Smooth muscle cell (in vitro differentiated cells): ENCODE measurements around the gene SLC4A3. TPM values are rescaled to one million over a fixed set of nuclear protein-coding genes. Genes with fewer than 3 reads are reported as not detected.
"Not testable (repeated sequence)": the region's sequence is repeated elsewhere in the genome, so short reads cannot be mapped to it uniquely, and the experiment has no call there.

Experiments
- DNase-seq: peaks from one replicate; lab custom pipeline; 2025; ENCODE audit not compliant: unreplicated experiment; lab: John Stamatoyannopoulos, UW
- H2AFZ ChIP-seq: fragments of 200-600 bp; sonication (generic); 2 replicates; pipeline ENCODE4 v1.6.0; 2016; ENCODE audit warnings: antibody characterized with exemption, low read depth, mild to moderate bottlenecking
- H3F3A ChIP-seq: fragments of 200-600 bp; sonication (generic); 2 replicates; pipeline ENCODE4 v1.6.0; 2017; ENCODE audit warnings: antibody characterized with exemption, low read depth
- H3K27ac ChIP-seq: fragments of 200-600 bp; sonication (generic); 2 replicates; pipeline ENCODE4 v1.5.1; 2016; ENCODE audit warnings: low read depth, mild to moderate bottlenecking
- H3K27me3 ChIP-seq: fragments of 200-600 bp; sonication (generic); 2 replicates; pipeline ENCODE4 v1.6.1; 2016; ENCODE audit warnings: low read depth, mild to moderate bottlenecking
- H3K36me3 ChIP-seq: fragments of 200-600 bp; sonication (generic); 2 replicates; pipeline ENCODE4 v1.5.1; 2016; ENCODE audit warnings: low read depth
- H3K4me1 ChIP-seq: fragments of 200-600 bp; sonication (generic); 2 replicates; pipeline ENCODE4 v1.5.1; 2016; ENCODE audit warnings: low read depth
- H3K4me2 ChIP-seq: fragments of 200-600 bp; sonication (generic); 2 replicates; pipeline ENCODE4 v1.6.0; 2016; ENCODE audit warnings: mild to moderate bottlenecking
- H3K4me3 ChIP-seq: fragments of 200-600 bp; sonication (generic); 2 replicates; pipeline ENCODE4 v1.5.1; 2016; ENCODE audit warnings: mild to moderate bottlenecking
- H3K79me2 ChIP-seq: fragments of 200-600 bp; sonication (generic); 2 replicates; pipeline ENCODE4 v1.6.0; 2016; ENCODE audit warnings: low read depth, mild to moderate bottlenecking
- H3K9ac ChIP-seq: fragments of 200-600 bp; sonication (generic); 2 replicates; pipeline ENCODE4 v1.6.0; 2016; ENCODE audit warnings: low read depth
- H3K9me3 ChIP-seq: fragments of 200-600 bp; sonication (generic); replicated peaks from 2 replicates; pipeline ENCODE4 v1.5.1; 2016; ENCODE audit warnings: low read depth
- H4K20me1 ChIP-seq: fragments of 200-600 bp; sonication (generic); 2 replicates; pipeline ENCODE4 v1.6.0; 2016; ENCODE audit warnings: low read depth
- CTCF ChIP-seq: fragments of 200-600 bp; sonication (generic); IDR thresholded peaks from 2 replicates; pipeline ENCODE4 v1.5.1; 2017; ENCODE audit warnings: borderline replicate concordance, mild to moderate bottlenecking, antibody characterized with exemption; ENCODE audit not compliant: insufficient read depth, poor library complexity, severe bottlenecking
- WGBS: methylation state at CpG from one replicate; pipeline ENCODE4 v1.1.7; 2016; ENCODE audit warnings: low lambda C conversion rate; 5-methylcytosine and 5-hydroxymethylcytosine counted together
- polyA plus RNA-seq: library from polyadenylated mRNA; unstranded; fragments of >200 nt; fragmentation: Nextera tagmentation; extraction: Ambion mirVana; gene quantifications from 2 replicates; pipeline ENCODE4 v1.2.1, GENCODE V29; 2016
- total RNA-seq: library from RNA; depleted of rRNA; stranded (reverse); fragments of >200 nt; gene quantifications from 2 replicates; pipeline ENCODE4 v1.2.3, GENCODE V29; 2014

The SLC4A3 gene
- total and polyA plus RNA-seq, 2 experiments from 2014 or later: 4.9 to 12.1 TPM

- Histone ChIP-seq H3K4me3 (no peak overlapping the region), H3K27ac (no peak overlapping the region), H4K20me1 (no peaks in the 10 kb centered on the region), H3K9me3 (no peaks in the 10 kb centered on the region), H3F3A (peaks cover 13% of the 10 kb centered on the region), H3K9ac (no peak overlapping the region), H3K4me2 (no peak overlapping the region), H2AFZ (no peak overlapping the region), H3K27me3 (no peaks in the 10 kb centered on the region), H3K36me3 (no peaks in the 10 kb centered on the region), H3K79me2 (no peaks in the 10 kb centered on the region), H3K4me1 (peaks cover 13% of the 10 kb centered on the region)
- DNase-seq: no peak
- TF ChIP-seq CTCF: no peak
- WGBS: 88% methylated on average over 3 of the region's 3 CpGs
Observed at GRCh38 chr2:219679041-219679440, 51.6 kb downstream of the SLC4A3 start.

- DNase-seq: no peak
- Histone ChIP-seq H2AFZ (no peak overlapping the region), H4K20me1 (no peaks in the 10 kb centered on the region), H3K4me3 (no peak overlapping the region), H3K36me3 (no peaks in the 10 kb centered on the region), H3K9ac (no peak overlapping the region), H3K4me1 (peaks cover 15% of the 10 kb centered on the region), H3K4me2 (no peak overlapping the region), H3K27me3 (no peaks in the 10 kb centered on the region), H3K27ac (no peak overlapping the region), H3K9me3 (no peaks in the 10 kb centered on the region), H3F3A (peaks cover 13% of the 10 kb centered on the region), H3K79me2 (no peaks in the 10 kb centered on the region)
- no peak for TF ChIP-seq CTCF
- WGBS: 100% methylated on average over 1 of the region's 1 CpG
Observed at GRCh38 chr2:219679571-219679970, 52.1 kb downstream of the SLC4A3 start.

GRCh38 chr2:219680958-219681693 lies 53.7 kb downstream of the SLC4A3 start:
- TF ChIP-seq CTCF: no peak

GRCh38 chr2:219681694-219682300 lies 54.4 kb downstream of the SLC4A3 start:
- 50% methylated on average over 6 of the region's 6 CpGs for WGBS
- no peak for DNase-seq
- no peak for TF ChIP-seq CTCF
- H3K4me3 ChIP-seq: no peak overlapping the region
- no peaks in the 10 kb centered on the region for H3K9me3 ChIP-seq
- peaks cover 29% of the 10 kb centered on the region for H3K4me1 ChIP-seq
- H3K36me3 ChIP-seq: no peaks in the 10 kb centered on the region
- no peak overlapping the region for H3K9ac ChIP-seq
- H2AFZ ChIP-seq: peak overlapping the region; percentile 59
- H4K20me1 ChIP-seq: no peaks in the 10 kb centered on the region
- H3K4me2 ChIP-seq: peak overlapping the region; percentile 11
- H3K79me2 ChIP-seq: no peaks in the 10 kb centered on the region
- peak overlapping the region; percentile 71 for H3K27ac ChIP-seq
- no peaks in the 10 kb centered on the region for H3K27me3 ChIP-seq
- H3F3A ChIP-seq: peaks cover 13% of the 10 kb centered on the region

More at GRCh38 chr2:219680958-219681693, 53.7 kb downstream of the SLC4A3 start:
- Histone ChIP-seq H3K27me3 (no peaks in the 10 kb centered on the region), H3K27ac (peak overlapping the region; percentile 71), H2AFZ (peak overlapping the region; percentile 59), H3K36me3 (no peaks in the 10 kb centered on the region), H3K4me3 (no peak overlapping the region), H3K79me2 (no peaks in the 10 kb centered on the region), H3K4me1 (peaks cover 28% of the 10 kb centered on the region), H4K20me1 (no peaks in the 10 kb centered on the region), H3K9ac (no peak overlapping the region), H3F3A (peaks cover 13% of the 10 kb centered on the region), H3K4me2 (peak overlapping the region; percentile 11), H3K9me3 (no peaks in the 10 kb centered on the region)
- 53% methylated on average over 4 of the region's 4 CpGs for WGBS
- no peak for DNase-seq

- H3K79me2 ChIP-seq, H2AFZ ChIP-seq: not testable (repeated sequence)
Observed at GRCh38 chr2:219683474-219683873, 56.0 kb downstream of the SLC4A3 start.

More at GRCh38 chr2:219683474-219683873, 56.0 kb downstream of the SLC4A3 start:
- Histone ChIP-seq H3F3A (peaks cover 17% of the 10 kb centered on the region), H3K4me1 (peaks cover 33% of the 10 kb centered on the region), H3K27ac (peak overlapping the region; percentile 85)
- DNase-seq, H3K36me3 ChIP-seq, H4K20me1 ChIP-seq, H3K4me3 ChIP-seq, H3K9ac ChIP-seq, H3K9me3 ChIP-seq, H3K27me3 ChIP-seq, H3K4me2 ChIP-seq: not testable (repeated sequence)
- 98% methylated on average over 2 of the region's 2 CpGs for WGBS
